ENCODE measurements around the gene ATXN10.

Gene ATXN10

DNA sequence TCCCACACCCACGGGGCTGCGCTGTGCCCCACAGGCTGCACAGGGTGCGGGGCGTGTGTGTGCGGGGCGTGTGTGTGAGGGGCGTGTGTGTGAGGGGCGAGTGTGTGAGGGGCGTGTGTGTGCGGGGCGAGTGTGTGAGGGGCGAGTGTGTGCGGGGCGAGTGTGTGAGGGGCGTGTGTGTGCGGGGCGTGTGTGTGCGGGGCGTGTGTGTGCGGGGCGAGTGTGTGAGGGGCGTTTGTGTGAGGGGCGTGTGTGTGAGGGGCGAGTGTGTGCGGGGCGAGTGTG is 218.7 kb downstream of the ATXN10 start:
- no peak for DNase-seq (ENCODE audit: low read depth in 2 of 2)

DNA sequence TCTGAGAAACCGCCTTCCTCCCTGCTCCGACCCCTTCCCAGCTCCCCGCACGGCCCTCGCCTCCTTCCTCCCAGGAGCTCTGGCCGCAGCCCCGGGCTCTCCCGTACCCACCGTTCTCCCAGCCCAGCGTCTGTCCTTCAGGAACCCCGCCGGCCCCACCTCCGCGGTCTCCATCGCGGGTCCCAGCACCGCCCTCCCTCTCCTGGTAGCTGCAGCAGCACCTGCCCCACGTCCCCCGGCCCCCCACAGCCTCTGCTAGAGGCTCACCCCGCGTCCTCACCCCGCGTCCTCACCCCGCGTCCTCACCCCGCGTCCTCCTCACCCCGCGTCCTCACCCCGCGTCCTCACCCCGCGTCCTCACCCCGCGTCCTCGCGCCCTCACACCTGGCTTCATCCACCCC is 219.4 kb downstream of the ATXN10 start:
- no peak for DNase-seq (ENCODE audit: low read depth in 2 of 2)

DNA sequence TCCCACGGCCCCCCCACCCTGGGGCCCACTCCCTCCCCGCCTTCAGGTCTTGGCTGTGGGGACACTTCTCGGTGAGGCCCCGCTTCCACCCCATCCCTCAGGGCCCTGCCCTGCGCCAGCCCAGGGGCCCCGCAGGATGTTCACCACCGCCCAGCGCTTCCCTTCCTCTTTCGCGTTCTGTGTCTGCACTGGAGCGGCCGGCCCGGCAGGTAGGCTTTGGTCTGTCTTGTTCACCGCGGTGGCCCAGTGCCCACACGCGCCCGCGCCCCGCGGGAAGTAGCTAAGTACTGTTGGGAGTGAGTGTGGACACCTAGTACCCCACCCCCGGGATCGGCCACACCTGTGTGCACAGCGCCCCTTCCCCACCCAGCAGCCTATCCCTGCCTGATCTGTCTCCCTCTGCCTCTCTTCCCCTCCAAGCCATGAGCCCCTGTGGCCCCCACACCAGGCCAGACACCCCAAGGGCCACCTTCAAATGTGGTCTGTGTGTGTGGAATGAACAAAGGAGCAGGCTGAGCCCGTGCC is 219.9 kb downstream of the ATXN10 start:
- DNase-seq (ENCODE audit: low read depth in 2 of 2): no peak

GRCh38 chr22:45891996-45892621 is 220.5 kb downstream of the ATXN10 start:
- no peak for DNase-seq (ENCODE audit: low read depth in 2 of 2)

GRCh38 chr22:45892681-45893461 is 221.2 kb downstream of the ATXN10 start:
- DNase-seq (ENCODE audit: low read depth in 2 of 2): no peak

DNA sequence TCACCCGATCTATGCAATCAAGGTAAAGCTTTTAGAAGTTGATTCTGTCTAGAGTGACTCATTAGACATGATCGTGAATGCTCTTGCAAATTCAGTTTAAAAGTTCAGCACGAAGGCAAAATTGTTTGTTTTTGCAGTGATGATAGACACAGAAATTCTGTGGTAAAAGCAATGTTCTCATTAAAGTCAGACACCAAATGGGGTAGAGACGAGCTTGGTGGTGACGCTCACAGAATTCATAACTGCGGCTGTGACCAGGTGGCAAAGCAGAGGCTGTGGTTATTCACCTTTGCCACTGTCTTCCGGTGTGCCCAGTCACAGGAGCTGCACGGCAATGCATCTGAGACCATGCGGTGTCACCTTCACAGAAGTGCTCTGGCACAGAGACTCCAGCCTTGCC is 221.9 kb downstream of the ATXN10 start:
- DNase-seq (ENCODE audit: low read depth in 2 of 2): no peak

Measured in stimulated activated CD8-positive, alpha-beta memory T cell treated with anti-CD3 and anti-CD28 coated beads, Interleukin-7, amount 100 ng/mL, for 1 hour (primary cell).